ENCODE results near the gene SLAMF7.
"Not testable (repeated sequence)": the region's sequence is repeated elsewhere in the genome, so short reads cannot be mapped to it uniquely, and the experiment has no call there.

The SLAMF7 gene, protein sequence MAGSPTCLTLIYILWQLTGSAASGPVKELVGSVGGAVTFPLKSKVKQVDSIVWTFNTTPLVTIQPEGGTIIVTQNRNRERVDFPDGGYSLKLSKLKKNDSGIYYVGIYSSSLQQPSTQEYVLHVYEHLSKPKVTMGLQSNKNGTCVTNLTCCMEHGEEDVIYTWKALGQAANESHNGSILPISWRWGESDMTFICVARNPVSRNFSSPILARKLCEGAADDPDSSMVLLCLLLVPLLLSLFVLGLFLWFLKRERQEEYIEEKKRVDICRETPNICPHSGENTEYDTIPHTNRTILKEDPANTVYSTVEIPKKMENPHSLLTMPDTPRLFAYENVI

GRCh38 chr1:160739098-160739511 lies at the start of gene SLAMF7:
Gene SLAMF7, plus strand, starts transcription at chr1:160739247. Its CDS starts 55 bp downstream, at chr1:160739302.
- DNase-seq = peak; percentile 53

GRCh38 chr1:160692390-160692789 lies 46.7 kb upstream of the SLAMF7 start:
- peak; percentile 67 for DNase-seq

GRCh38 chr1:160702100-160702499 lies 36.9 kb upstream of the SLAMF7 start:
- no peak for DNase-seq

GRCh38 chr1:160704250-160704649 lies 34.8 kb upstream of the SLAMF7 start:
- no peak for DNase-seq

- peak; percentile 22 for DNase-seq
Measured at GRCh38 chr1:160705212-160705621, 33.8 kb upstream of the SLAMF7 start.

DNA sequence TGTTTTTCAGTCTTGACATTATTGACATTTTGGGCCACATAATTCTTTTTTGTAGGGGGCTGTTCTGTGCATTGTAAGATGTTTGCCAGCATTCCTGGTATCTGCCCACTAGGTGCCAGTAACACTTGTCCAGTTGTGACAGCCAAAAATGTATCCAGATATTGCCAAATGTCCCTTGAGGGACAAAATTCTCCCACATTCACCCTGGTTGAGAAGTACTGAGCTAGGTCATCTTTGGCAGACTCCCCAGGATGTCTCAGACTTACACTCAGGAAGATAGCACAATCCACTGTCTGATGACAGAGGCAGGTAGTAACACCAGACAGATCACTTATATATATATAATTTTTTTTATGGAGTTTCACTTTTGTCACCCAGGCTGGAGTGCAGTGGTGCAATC lies 33.3 kb upstream of the SLAMF7 start:
- DNase-seq = no peak

- DNase-seq = no peak
Measured at GRCh38 chr1:160706526-160707235, 32.4 kb upstream of the SLAMF7 start.

DNA sequence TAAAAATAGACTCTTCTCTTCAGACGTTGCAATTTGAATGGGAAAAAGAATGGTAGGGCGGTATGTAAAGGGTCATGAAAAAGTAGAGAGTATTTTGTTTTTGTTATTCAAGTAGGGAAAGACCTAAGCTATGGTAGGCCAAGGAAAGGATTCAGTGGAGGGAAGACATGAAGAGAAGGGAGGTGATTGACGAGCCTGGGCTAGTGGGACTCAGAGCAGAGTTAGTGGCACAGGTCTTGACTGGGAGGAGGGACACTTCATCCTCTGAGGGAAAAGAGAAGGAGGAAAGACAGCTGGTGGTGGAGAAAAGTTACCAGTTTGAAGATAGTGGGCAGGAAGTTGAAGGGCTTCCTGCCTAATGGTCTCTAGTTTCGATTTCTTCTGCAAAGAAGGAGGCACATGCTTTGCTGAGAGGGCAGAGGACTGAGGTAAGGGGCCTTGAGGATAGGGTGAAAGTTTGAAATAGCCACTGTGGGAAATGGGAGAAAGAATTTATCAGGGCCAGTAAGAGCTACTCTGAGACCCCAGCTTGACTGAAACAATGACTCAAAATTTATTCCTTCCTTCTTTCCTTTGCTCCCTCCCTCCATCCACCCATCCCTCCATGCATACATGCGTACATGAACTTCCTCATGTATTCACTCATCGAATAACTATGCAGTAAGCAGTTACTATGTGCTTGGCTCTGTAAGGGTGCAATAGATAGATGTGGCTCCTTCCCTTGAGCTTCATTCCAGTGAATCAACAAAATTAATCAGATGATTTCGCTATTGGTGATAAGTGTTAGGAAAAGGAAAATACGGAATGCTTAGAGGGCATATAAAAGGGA lies 31.6 kb upstream of the SLAMF7 start:
- DNase-seq = peak; percentile 42

DNA sequence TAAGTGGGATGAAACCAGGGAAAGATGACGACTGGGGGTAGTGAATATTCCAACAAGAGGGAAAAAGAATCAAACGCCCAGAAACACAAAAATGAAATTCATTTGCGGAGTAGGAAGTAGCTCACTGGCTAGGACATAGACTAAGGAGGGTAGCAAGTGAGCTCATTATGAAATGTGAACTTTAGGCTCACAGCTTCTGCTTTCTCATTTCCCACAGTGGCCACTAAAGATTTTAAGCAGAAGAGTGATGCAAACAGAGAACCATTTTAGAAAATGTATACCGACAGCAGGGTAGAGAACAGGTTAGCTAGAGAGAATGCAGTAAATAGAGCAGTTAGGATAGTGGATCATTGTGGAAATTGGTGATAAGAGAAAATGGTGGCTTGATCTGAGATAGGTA lies 30.9 kb upstream of the SLAMF7 start:
- DNase-seq = no peak

GRCh38 chr1:160708801-160709200 lies 30.2 kb upstream of the SLAMF7 start:
- no peak for DNase-seq

- DNase-seq = no peak
Measured at GRCh38 chr1:160709715-160710114, 29.3 kb upstream of the SLAMF7 start.

GRCh38 chr1:160710517-160711252 lies 28.4 kb upstream of the SLAMF7 start:
- DNase-seq = no peak

GRCh38 chr1:160711276-160711601 lies 27.8 kb upstream of the SLAMF7 start:
- no peak for DNase-seq

DNA sequence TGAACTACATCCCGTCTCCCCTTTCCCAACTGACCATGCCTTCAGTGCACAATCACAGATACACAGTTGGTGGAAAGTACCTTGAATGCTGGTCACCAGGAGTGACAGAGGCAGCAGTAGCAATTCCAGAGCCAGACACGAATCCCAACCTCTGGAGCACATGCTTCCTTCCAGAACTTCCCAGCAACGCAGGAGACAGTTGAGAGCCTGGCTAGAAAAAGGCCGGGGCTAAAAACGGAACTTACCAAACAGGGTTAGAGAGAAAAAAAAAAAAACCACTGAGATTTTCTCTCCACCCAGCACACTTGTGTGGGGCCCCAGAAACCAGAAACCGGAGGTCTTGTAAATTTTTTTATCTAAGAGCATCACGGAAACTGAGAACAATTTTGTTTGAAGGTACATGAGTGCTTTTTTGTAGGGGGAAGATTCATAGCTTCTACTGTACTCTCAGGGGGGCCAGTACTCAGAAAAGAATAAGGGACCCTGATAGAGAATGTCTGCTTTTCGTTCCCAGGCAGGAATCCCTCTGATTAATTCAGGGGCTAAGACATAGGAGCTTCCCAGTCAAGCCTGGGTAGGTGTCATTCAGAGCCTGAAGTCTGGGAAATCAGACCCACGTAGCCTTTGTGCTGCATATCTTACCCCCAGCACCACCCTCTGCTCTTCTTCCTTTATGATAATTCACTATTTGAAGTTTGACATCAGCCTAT lies 27.3 kb upstream of the SLAMF7 start, which contains the start of gene CD48:
CD48 (minus strand) TSS at position 221 of the 710 bp plus-strand sequence; CDS start at position 162, 59 bp downstream.
- peak; percentile 40 for DNase-seq

- DNase-seq = peak; percentile 64
Measured at GRCh38 chr1:160712525-160713080, 26.4 kb upstream of the SLAMF7 start.

DNA sequence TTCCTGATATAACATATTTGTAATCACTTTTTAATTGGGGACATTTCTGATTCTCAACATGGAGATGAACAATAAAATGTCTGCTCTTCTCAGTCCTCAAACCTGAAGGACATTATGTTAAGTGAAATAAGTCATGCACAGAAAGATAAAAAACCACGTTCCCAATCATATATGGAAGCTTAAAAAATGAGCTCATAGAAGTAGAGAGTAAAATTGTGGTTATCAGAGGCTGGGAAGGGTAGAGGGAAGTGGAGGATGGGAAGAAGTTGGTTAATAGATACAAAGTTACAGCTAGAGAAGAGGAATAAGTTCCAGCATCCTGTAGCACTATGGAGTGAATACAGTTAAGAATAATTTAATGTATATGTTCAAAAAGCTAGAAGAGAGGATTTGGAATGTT lies 25.9 kb upstream of the SLAMF7 start:
- peak; percentile 77 for DNase-seq

GRCh38 chr1:160714034-160714648 lies 24.9 kb upstream of the SLAMF7 start:
- not testable (repeated sequence) for DNase-seq

DNA sequence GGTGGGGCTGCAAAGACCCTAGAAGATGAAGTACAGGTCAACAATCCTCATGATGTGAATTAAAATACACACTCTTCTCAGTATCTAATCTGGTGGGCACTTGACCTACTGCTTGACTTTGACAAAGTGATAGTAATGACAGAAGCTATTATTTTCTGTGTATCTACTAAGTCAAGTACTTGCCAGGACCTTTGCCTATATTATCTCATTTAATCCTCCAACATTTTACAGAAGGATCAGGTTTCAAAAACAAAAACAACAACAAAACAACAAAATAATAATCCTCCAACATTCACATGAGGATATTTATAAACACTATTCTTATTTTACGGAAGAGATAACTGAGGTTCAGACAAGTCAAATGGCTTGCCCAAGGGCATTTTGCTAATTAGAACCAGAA lies 23.0 kb upstream of the SLAMF7 start:
- DNase-seq = no peak

GRCh38 chr1:160717306-160717705 lies 21.7 kb upstream of the SLAMF7 start:
- DNase-seq = no peak

- no peak for DNase-seq
Measured at GRCh38 chr1:160718210-160718609, 20.8 kb upstream of the SLAMF7 start.

All from OCI-M1 (cell line).